Spleen (tissue), 11 donors: Measurements from ENCODE around the gene AXIN1. TPM values are rescaled to one million over a fixed set of nuclear protein-coding genes. Genes with fewer than 3 reads are reported as not detected.
"Not testable (repeated sequence)": the region's sequence is repeated elsewhere in the genome, so short reads cannot be mapped to it uniquely, and the experiment has no call there.

Experiments
- DNase-seq: peaks from one replicate; pipeline ENCODE4 v3.0.0-alpha.2; 2020
- H3K27ac ChIP-seq, 8 donors: fragments of 200-600 bp; sonication (generic) in 7 of 8; 1 replicate in 4 of 8; 2 replicates in 4 of 8; pipeline versions ENCODE4 v1.5.0 to v1.8.0; 2016 to 2021; ENCODE audit warnings: inconsistent platforms in 4 of 8, mild to moderate bottlenecking in 4 of 8, moderate library complexity in 1 of 8
- H3K27me3 ChIP-seq, 7 donors: fragments of 200-600 bp; sonication (generic) in 6 of 7; replicated peaks in 1 of 7; 1 replicate in 4 of 7; 2 replicates in 3 of 7; pipeline versions ENCODE4 v1.5.0 to v1.8.0; 2016 to 2021; ENCODE audit warnings: inconsistent platforms in 3 of 7, mild to moderate bottlenecking in 1 of 7
- H3K36me3 ChIP-seq, 6 donors: fragments of 200-600 bp; sonication (generic) in 5 of 6; 1 replicate in 4 of 6; 2 replicates in 2 of 6; pipeline versions ENCODE4 v1.5.0 to v1.8.0; 2016 to 2021; ENCODE audit warnings: inconsistent platforms in 2 of 6
- H3K4me1 ChIP-seq, 6 donors: fragments of 200-600 bp; sonication (generic) in 5 of 6; 1 replicate in 3 of 6; 2 replicates in 3 of 6; pipeline versions ENCODE4 v1.5.0 to v1.8.0; 2016 to 2021; ENCODE audit warnings: inconsistent platforms in 3 of 6
- H3K4me3 ChIP-seq, 8 donors: fragments of 200-600 bp; sonication (generic) in 7 of 8; 1 replicate in 4 of 8; 2 replicates in 4 of 8; pipeline versions ENCODE4 v1.5.0 to v1.8.0; 2016 to 2021; ENCODE audit warnings: inconsistent platforms in 4 of 8, mild to moderate bottlenecking in 4 of 8, moderate library complexity in 2 of 8
- H3K9me3 ChIP-seq, 8 donors: fragments of 200-600 bp; sonication (generic) in 7 of 8; 1 replicate in 4 of 8; 2 replicates in 4 of 8; pipeline versions ENCODE4 v1.5.0 to v1.8.0; 2016 to 2021; ENCODE audit warnings: inconsistent platforms in 4 of 8
- CTCF ChIP-seq, 11 experiments: fragments of 200-600 bp in 7 of 11; fragments of 450-650 bp in 4 of 11; sonication (generic) in 4 of 11; IDR thresholded peaks in 8 of 11; conservative IDR thresholded peaks in 3 of 11; 1 replicate in 7 of 11; 2 replicates in 4 of 11; pipeline versions ENCODE4 v1.4.0 to v1.8.0; 2016 to 2021; ENCODE audit warnings: antibody characterized with exemption in 11 of 11, inconsistent platforms in 4 of 11, mild to moderate bottlenecking in 1 of 11
- POLR2A ChIP-seq, 3 donors: fragments of 450-650 bp; IDR thresholded peaks; one replicate each; pipeline ENCODE4 v1.5.1; 2017; ENCODE audit warnings: antibody characterized with exemption in 3 of 3, mild to moderate bottlenecking in 1 of 3
- POLR2AphosphoS5 ChIP-seq, 3 donors: sonication (generic); formaldehyde crosslinking; IDR thresholded peaks; one replicate each; pipeline ENCODE4 v1.5.1; 2017; ENCODE audit warnings: antibody characterized with exemption in 3 of 3
- WGBS, 5 donors: extraction: QIAGEN DNeasy Blood & Tissue Kit in 3 of 5; methylation state at CpG; one replicate each; pipeline versions ENCODE4 v1.1.5 to v1.1.7; 2013 to 2018; 5-methylcytosine and 5-hydroxymethylcytosine counted together
- intact Hi-C: fragments of 100-400 bp; cut with DNase I; formaldehyde crosslinking; loops from one replicate; pipeline ENCODE4 v1.15.0; 2023; ENCODE audit warnings: low total_unique reads
- polyA plus RNA-seq, 3 donors: library from polyadenylated mRNA; stranded (reverse); fragments of 200-250 nt; gene quantifications; one replicate each; pipeline ENCODE4 v1.2.1, GENCODE V29; 2013
- total RNA-seq, 7 donors: library from RNA; depleted of rRNA in 3 of 7; stranded (reverse); fragments of >200 nt in 3 of 7; fragmentation: NEBNext Ultra II Directional in 4 of 7; extraction: Animal tissue kit (Norgen Biotek cat#: 25700) in 4 of 7; gene quantifications; one replicate each; pipeline versions ENCODE4 v1.1.0 to v1.2.1, GENCODE V29; 2016 to 2021
- donor health status: healthy with polysubstance abuse.
- donor health status: DM: no; HTN: no; CAD: no; lungs with moderate emphysema.
- donor health status: DM: no; HTN: no; CAD: no.
- donor health status: Bipolar disorder and iron deficiency.
- donor health status: healthy.
- donor health status: DM: no; HTN: no; CAD: no.
- donor health status: DM: yes; HTN: yes; CAD: no.

Gene AXIN1
- total and polyA plus RNA-seq, 10 donors: 12.9 to 27.3 (median 23.9) TPM

DNA sequence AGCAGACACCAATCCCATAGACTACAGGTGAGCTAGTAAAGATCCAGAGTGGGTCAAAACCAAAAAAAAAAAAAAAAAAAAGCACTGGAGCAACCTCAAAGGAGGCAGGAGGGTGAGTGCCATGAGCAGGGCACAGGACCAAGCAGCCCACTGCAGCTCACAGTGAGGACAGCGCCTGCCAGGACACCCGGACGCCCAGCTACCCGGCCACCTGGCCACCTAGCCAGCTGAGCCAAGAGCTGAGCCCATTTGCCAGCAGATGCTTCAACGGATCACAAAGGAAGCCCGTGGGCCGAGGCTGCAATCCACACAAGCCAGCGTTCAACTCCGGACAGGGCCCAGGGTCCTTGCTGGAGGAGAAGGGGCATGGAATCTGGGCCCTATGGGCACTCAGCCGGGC is 15.1 kb downstream of the AXIN1 start:
- peaks cover 5 to 93% (median 52%) of the 10 kb centered on the region in 6 donors for H3K4me1 ChIP-seq
- WGBS, 5 donors: 71 to 90% (median 84%) methylated on average over 6 to 10 of the region's 10 CpGs
- H3K36me3 ChIP-seq: peaks cover 0 to 15% (median 0%) of the 10 kb centered on the region in 6 donors
- no peaks in the 10 kb centered on the region for H3K9me3 ChIP-seq
- TF ChIP-seq CTCF (IDR thresholded peaks at IDR 0.05 in 8 of 11, conservative IDR thresholded peaks at IDR 0.05 in 3 of 11) (no peak), POLR2A (IDR thresholded peaks at IDR 0.05) (no peak), POLR2AphosphoS5 (IDR thresholded peaks at IDR 0.05) (no peak)
- intact Hi-C loops: no loop called here
- H3K4me3 ChIP-seq: no peak overlapping the region
- H3K27me3 ChIP-seq: no peaks in the 10 kb centered on the region
- no peak for DNase-seq
- peak overlapping the region in 3 of 8 donors; percentile 17 to 66 (median 64) for H3K27ac ChIP-seq

GRCh38 chr16:336269-336668 is 16.3 kb downstream of the AXIN1 start:
- Histone ChIP-seq H3K36me3 (peaks cover 0 to 5% (median 0%) of the 10 kb centered on the region in 6 donors), H3K9me3 (no peaks in the 10 kb centered on the region), H3K27me3 (no peaks in the 10 kb centered on the region), H3K27ac (peak overlapping the region in 5 of 8 donors; percentile 3 to 67 (median 26)), H3K4me1 (peaks cover 5 to 95% (median 52%) of the 10 kb centered on the region in 6 donors), H3K4me3 (peak overlapping the region in 1 of 8 donors; percentile 17)
- DNase-seq: peak; percentile 83
- TF ChIP-seq CTCF (IDR thresholded peaks at IDR 0.05 in 8 of 11, conservative IDR thresholded peaks at IDR 0.05 in 3 of 11) (no peak), POLR2A (IDR thresholded peaks at IDR 0.05) (no peak), POLR2AphosphoS5 (IDR thresholded peaks at IDR 0.05) (no peak)
- 52 to 81% (median 68%) methylated on average over 11 of the region's 11 CpGs for WGBS, 5 donors
- intact Hi-C loops: no loop called here

GRCh38 chr16:334861-335632 is 17.5 kb downstream of the AXIN1 start:
- H3K36me3 ChIP-seq, H3K9me3 ChIP-seq, intact Hi-C loops, DNase-seq, H3K27me3 ChIP-seq, H3K27ac ChIP-seq, H3K4me3 ChIP-seq: not testable (repeated sequence)
- 84 to 94% (median 90%) methylated on average over 11 of the region's 11 CpGs for WGBS, 5 donors
- peaks cover 5 to 95% (median 44%) of the 10 kb centered on the region in 6 donors for H3K4me1 ChIP-seq

GRCh38 chr16:334164-334832 is 18.2 kb downstream of the AXIN1 start:
- intact Hi-C loops, H3K27me3 ChIP-seq, H3K27ac ChIP-seq, H3K4me3 ChIP-seq, DNase-seq, H3K9me3 ChIP-seq: not testable (repeated sequence)
- H3K36me3 ChIP-seq: peaks cover 0 to 11% (median 2%) of the 10 kb centered on the region in 6 donors
- WGBS, 5 donors: 95 to 100% (median 97%) methylated on average over 5 of the region's 5 CpGs
- peaks cover 0 to 95% (median 37%) of the 10 kb centered on the region in 6 donors for H3K4me1 ChIP-seq
